Vagina (tissue), 2 donors: ENCODE results near the gene P2RY8. TPM values are rescaled to one million over a fixed set of nuclear protein-coding genes. Genes with fewer than 3 reads are reported as not detected.
"Not testable (repeated sequence)": the region's sequence is repeated elsewhere in the genome, so short reads cannot be mapped to it uniquely, and the experiment has no call there.

Experiments
- DNase-seq, 2 donors: peaks; one replicate each; pipeline ENCODE4 v3.0.0-alpha.2; 2017; ENCODE audit errors: extremely low spot score in 2 of 2
- H3K27ac ChIP-seq: fragments of 200-600 bp; sonication (generic); one replicate; pipeline ENCODE4 v1.5.1; 2019
- H3K27me3 ChIP-seq: fragments of 200-600 bp; sonication (generic); one replicate; pipeline ENCODE4 v1.5.1; 2019
- H3K36me3 ChIP-seq, 2 donors: fragments of 200-600 bp; sonication (generic); one replicate each; pipeline ENCODE4 v1.5.1; 2017 to 2019
- H3K4me1 ChIP-seq: fragments of 200-600 bp; sonication (generic); one replicate; pipeline ENCODE4 v1.5.1; 2019
- H3K4me3 ChIP-seq, 2 donors: fragments of 200-600 bp; sonication (generic); 1 replicate in 1 of 2; 2 replicates in 1 of 2; pipeline ENCODE4 v1.5.1; 2016 to 2019
- H3K9me3 ChIP-seq: fragments of 200-600 bp; sonication (generic); one replicate; pipeline ENCODE4 v1.5.1; 2019
- CTCF ChIP-seq, 3 experiments: fragments of 450-650 bp in 2 of 3; fragments of 200-600 bp in 1 of 3; sonication (generic) in 1 of 3; IDR thresholded peaks; one replicate each; pipeline ENCODE4 v1.5.1; 2017 to 2019; ENCODE audit warnings: antibody characterized with exemption in 3 of 3, mild to moderate bottlenecking in 2 of 3, moderate library complexity in 2 of 3
- POLR2A ChIP-seq, 2 donors: fragments of 450-650 bp; IDR thresholded peaks; one replicate each; pipeline ENCODE4 v1.6.1; 2017; ENCODE audit warnings: antibody characterized with exemption in 2 of 2, mild to moderate bottlenecking in 2 of 2, moderate library complexity in 2 of 2
- POLR2AphosphoS5 ChIP-seq, 2 donors: sonication (generic); formaldehyde crosslinking; IDR thresholded peaks; one replicate each; pipeline ENCODE4 v1.9.0; 2017; ENCODE audit warnings: antibody characterized with exemption in 2 of 2, mild to moderate bottlenecking in 2 of 2, low read depth in 1 of 2; ENCODE audit not compliant: insufficient read depth in 1 of 2
- intact Hi-C: fragments of 100-400 bp; cut with DNase I; formaldehyde crosslinking; loops from one replicate; pipeline ENCODE4 v1.15.1; 2023
- total RNA-seq: library from RNA; depleted of rRNA; stranded (reverse); fragments of >200 nt; gene quantifications from one replicate; pipeline ENCODE4 v1.2.3, GENCODE V29; 2016

P2RY8 gene
- total RNA-seq, 1 donor from 2014 or later: 0.74 TPM

- Histone ChIP-seq H3K27me3 (no peaks in the 10 kb centered on the region), H3K4me3 (no peak overlapping the region), H3K27ac (no peak overlapping the region), H3K9me3 (no peaks in the 10 kb centered on the region), H3K4me1 (no peaks in the 10 kb centered on the region), H3K36me3 (no peaks in the 10 kb centered on the region)
- intact Hi-C loops: no loop called here
- TF ChIP-seq POLR2A (IDR thresholded peaks at IDR 0.05): no peak
- TF ChIP-seq CTCF (IDR thresholded peaks at IDR 0.05): no peak
- TF ChIP-seq POLR2AphosphoS5 (IDR thresholded peaks at IDR 0.05; ENCODE audit: insufficient read depth in 1 of 2, low read depth in 1 of 2): no peak
- DNase-seq: peak; percentile 58 to 64
These were observed 21.9 kb upstream of the P2RY8 start for GRCh38 chrX:1558761-1559468.

- H3K9me3 ChIP-seq, intact Hi-C loops, H3K36me3 ChIP-seq, H3K27me3 ChIP-seq, H3K27ac ChIP-seq, H3K4me1 ChIP-seq, H3K4me3 ChIP-seq: not testable (repeated sequence)
- DNase-seq: peak in 1 of 2 donors; percentile 14
These were observed 20.5 kb upstream of the P2RY8 start for GRCh38 chrX:1557442-1557841.

- peak; percentile 34 to 64 for DNase-seq
- TF ChIP-seq CTCF (IDR thresholded peaks at IDR 0.05): no peak
- TF ChIP-seq POLR2AphosphoS5 (IDR thresholded peaks at IDR 0.05; ENCODE audit: insufficient read depth in 1 of 2, low read depth in 1 of 2): no peak
- TF ChIP-seq POLR2A (IDR thresholded peaks at IDR 0.05): no peak
- Histone ChIP-seq H3K27me3 (no peaks in the 10 kb centered on the region), H3K36me3 (no peaks in the 10 kb centered on the region), H3K4me1 (no peaks in the 10 kb centered on the region), H3K9me3 (no peaks in the 10 kb centered on the region), H3K4me3 (no peak overlapping the region), H3K27ac (no peak overlapping the region)
- intact Hi-C loops: no loop called here
These were observed 18.4 kb upstream of the P2RY8 start for GRCh38 chrX:1555370-1555769.

GRCh38 chrX:1554469-1555210 is 17.7 kb upstream of the P2RY8 start:
- peak; percentile 40 to 67 for DNase-seq
- Histone ChIP-seq H3K4me3 (no peak overlapping the region), H3K36me3 (no peaks in the 10 kb centered on the region), H3K9me3 (no peaks in the 10 kb centered on the region), H3K27me3 (no peaks in the 10 kb centered on the region), H3K4me1 (no peaks in the 10 kb centered on the region), H3K27ac (no peak overlapping the region)
- TF ChIP-seq POLR2AphosphoS5 (IDR thresholded peaks at IDR 0.05; ENCODE audit: insufficient read depth in 1 of 2, low read depth in 1 of 2): no peak
- no peak for TF ChIP-seq POLR2A (IDR thresholded peaks at IDR 0.05)
- TF ChIP-seq CTCF (IDR thresholded peaks at IDR 0.05): no peak
- intact Hi-C loops: no loop called here

- Histone ChIP-seq H3K4me1 (peaks cover 5% of the 10 kb centered on the region), H3K9me3 (no peaks in the 10 kb centered on the region), H3K27ac (no peak overlapping the region), H3K27me3 (no peaks in the 10 kb centered on the region), H3K4me3 (no peak overlapping the region), H3K36me3 (no peaks in the 10 kb centered on the region)
- DNase-seq: no peak
- no peak for TF ChIP-seq POLR2AphosphoS5 (IDR thresholded peaks at IDR 0.05; ENCODE audit: insufficient read depth in 1 of 2, low read depth in 1 of 2)
- TF ChIP-seq CTCF (IDR thresholded peaks at IDR 0.05): no peak
- no peak for TF ChIP-seq POLR2A (IDR thresholded peaks at IDR 0.05)
- intact Hi-C loops: no loop called here
These were observed 15.1 kb upstream of the P2RY8 start for GRCh38 chrX:1551959-1552546.
